H54 (cell line): ENCODE results near the gene GPBAR1.
"Not testable (repeated sequence)": the region's sequence is repeated elsewhere in the genome, so short reads cannot be mapped to it uniquely, and the experiment has no call there.

Experiments
- DNase-seq: peaks from one replicate; pipeline ENCODE4 v3.0.0; 2011; ENCODE audit warnings: low spot score, mixed read lengths; ENCODE audit not compliant: insufficient read length
- FAIRE-seq: peaks from 3 replicates; lab custom pipeline; 2011; peaks lifted over from hg19 to GRCh38; lab: Jason Lieb, UNC
- POLR2A ChIP-seq: IDR thresholded peaks from 2 replicates; pipeline ENCODE4 v1.6.1; 2011; ENCODE audit warnings: low read depth, mild to moderate bottlenecking, low read length

Gene GPBAR1

DNA sequence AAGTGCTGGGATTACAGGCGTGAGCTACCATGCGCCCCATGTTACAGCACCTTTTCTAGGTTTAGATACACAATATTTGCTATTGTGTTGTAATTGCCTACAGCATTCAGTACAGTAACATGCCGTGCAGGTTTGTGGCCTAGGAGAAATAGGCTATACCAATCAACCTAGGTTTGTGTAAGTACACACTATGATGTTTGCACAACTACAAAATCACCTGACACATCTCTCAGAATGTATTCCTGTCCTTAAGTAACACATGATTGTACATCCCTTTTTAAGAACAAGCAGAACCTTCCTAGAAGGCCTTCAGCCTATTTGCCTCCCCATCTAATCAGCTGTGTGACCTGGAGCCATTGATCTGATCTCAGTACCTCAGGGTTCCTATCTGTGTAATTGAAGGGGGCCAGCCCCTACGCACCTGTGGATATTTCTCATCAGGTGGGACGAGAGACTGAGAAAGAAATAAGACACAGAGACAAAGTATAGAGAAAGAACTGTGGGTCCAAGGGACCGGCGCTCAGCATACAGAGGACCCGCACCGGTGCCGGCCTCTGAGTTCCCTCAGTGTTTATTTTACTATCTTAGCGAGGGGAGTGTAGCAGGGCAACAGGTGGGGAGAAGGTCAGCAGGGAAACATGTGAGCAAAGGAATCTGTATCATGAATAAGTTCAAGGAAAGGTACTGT is 50.2 kb downstream of the GPBAR1 start:
- FAIRE-seq, result no peak
- TF ChIP-seq POLR2A, result no peak
- DNase-seq, result no peak

DNA sequence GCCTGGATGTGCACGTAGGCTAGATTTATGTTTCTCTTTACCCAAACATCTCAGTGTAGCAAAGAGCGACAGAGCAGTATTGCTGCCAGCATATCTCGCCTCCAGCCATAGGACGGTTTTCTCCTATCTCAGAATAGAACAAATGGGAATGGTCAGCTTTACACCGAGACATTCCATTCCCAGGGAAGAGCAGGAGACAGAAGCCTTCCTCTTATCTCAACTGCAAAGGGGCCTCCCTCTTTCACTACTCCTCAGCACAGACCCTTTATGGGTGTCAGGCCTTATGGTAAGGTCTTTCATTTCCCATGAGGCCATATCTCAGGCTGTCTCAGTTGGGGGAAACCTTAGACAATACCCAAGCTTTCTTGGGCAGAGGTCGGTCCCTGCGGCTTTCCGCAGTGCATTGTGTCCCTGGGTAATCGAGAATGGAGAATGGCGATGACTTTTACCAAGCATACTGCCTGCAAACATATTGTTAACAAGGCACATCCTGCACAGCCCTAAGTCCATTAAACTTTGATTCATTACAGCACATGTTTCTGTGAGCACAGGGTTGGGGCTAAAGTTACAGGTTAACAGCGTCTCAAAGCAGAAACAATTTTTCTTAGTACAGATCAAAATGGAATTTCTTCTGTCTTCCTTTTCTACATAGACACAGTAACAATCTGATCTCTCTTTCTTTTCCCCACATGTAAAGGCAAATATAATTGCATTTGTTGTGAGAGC is 50.9 kb downstream of the GPBAR1 start:
- not testable (repeated sequence) for FAIRE-seq

DNA sequence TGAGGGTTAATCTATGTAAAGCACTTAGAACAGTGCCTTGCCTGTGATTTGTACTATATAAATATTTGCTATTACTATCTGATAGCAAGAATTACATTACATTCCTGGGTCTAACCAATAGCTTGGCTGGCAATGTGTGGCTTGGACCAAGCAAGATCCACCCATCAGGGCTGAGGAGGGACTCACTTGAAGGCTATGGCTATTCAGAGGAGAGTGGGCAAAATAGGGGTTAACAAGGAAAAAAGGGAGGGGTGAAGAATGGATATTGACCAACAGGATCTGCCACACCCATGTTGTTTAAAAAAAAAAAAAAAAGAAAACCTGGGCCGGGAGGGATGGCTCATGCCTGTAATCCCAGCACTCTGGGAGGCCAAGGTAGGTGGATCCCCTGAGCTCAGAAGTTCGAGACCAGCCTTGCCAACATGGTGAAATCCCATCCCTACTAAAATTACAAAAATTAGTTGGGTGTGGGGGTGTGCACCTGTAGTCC is 51.5 kb downstream of the GPBAR1 start:
- DNase-seq (no peak), FAIRE-seq (no peak)
- TF ChIP-seq POLR2A, result no peak

More for the DNA sequence above, 50.9 kb downstream of the GPBAR1 start:
- DNase-seq, result not testable (repeated sequence)

DNA sequence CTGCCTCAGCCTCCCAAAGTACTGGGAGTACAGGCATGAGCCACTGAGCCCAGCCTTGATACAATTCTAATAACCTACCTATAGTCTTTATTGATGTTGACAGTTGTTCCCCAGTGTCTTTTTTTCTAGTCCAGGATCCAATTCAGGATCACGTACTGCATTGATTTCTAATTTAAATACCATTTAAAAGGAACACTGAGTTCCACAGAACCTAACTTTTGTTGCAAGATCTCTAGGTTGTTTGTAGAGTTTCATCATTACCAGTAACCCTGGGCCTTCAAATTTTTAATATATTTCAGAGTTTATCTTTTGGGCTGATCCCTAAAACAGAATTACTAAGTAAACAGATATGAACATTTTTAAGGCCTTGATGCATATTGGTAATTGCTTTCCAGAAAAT is 52.5 kb downstream of the GPBAR1 start:
- TF ChIP-seq POLR2A, result no peak
- no peak for FAIRE-seq
- DNase-seq, result no peak
